Stimulated activated naive CD4-positive, alpha-beta T cell (primary cell): ENCODE measurements around the gene PARN.
"Not testable (repeated sequence)": the region's sequence is repeated elsewhere in the genome, so short reads cannot be mapped to it uniquely, and the experiment has no call there.

Experiments used
- DNase-seq, 6 experiments: peaks; one replicate each; lab custom pipeline; 2025; lab: John Stamatoyannopoulos, UW

The PARN gene

GRCh38 chr16:14629919-14630619 lies at the start of gene PARN:
Gene PARN (minus strand): TSS chr16:14630260. CDS start chr16:14630125, 135 bp downstream.
- DNase-seq: peak; percentile 93 to 98 (median 96)

- DNase-seq: no peak
Observed at GRCh38 chr16:14678748-14679497, 48.9 kb upstream of the PARN start.

- DNase-seq: no peak
Observed at GRCh38 chr16:14677627-14678026, 47.6 kb upstream of the PARN start.

GRCh38 chr16:14676633-14677032 lies 46.6 kb upstream of the PARN start:
- no peak for DNase-seq

DNA sequence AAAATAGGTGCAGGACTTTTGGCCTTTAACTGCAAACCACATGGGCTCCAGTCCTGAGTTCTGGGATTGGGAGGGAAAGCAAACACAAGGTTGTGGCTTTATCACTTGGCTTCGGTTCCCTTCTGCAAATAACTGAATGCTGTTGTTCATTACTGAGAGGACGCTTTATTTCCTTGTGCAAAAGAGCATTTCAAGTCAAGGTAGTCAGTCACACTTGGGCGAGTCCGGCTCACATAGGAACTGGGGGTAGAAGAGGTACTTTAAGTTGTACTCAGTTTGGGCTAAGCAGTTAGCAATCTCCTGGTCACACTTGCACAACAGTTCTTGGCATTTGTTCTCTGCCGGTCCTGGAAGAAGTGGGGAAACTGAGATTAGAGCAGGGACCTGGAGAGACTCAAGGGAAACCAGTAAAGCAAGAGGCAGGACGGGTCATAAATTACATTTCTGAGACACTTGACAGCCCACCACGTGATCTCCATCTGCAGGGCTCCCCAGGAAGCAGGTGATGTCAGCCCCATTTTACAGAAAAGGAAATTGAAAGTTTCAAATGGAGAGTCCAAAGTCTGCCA lies 42.4 kb upstream of the PARN start:
- DNase-seq: peak in 1 of 6 experiments; percentile 3

DNA sequence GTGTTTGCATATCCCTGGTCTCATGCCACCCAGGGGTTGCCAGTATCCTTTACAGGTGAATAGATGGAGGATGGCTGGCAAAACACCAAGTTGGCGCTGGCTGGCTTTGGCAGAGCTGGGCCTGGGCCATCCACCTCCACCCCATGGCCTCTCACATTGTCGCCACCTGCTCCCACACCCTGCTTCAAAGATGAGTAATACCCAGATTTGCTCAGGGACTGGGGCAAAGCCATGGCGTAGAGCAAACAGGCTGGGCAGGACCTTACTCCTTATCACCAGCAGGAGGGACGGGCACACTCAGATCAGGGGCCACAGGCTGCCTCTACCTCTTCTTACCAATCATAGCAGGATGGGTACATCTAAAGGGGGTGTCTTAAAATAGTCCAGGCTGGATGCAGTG lies 39.7 kb upstream of the PARN start:
- no peak for DNase-seq

- DNase-seq: no peak
Observed at GRCh38 chr16:14668556-14669223, 38.6 kb upstream of the PARN start.

GRCh38 chr16:14667347-14668266 lies 37.5 kb upstream of the PARN start:
- no peak for DNase-seq

DNA sequence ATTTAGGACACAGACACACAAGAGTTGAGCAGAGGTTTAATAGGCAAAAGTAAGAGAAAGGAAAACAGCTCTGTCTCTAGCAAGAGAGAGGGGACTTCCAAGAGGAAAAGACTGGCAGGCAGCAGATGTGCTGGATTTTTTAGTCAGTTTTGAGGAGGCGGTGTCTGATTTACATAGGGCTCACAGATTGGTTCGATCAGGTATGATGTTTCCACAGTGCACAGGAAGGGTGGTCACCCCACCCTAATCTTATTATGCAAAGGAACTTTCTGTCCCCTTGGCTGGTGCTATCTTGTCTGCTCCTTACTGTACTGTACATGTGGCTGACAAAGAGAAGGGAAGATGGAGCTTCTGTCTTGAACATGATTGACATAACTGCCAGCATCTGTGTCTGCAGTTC lies 28.0 kb upstream of the PARN start:
- no peak for DNase-seq

DNA sequence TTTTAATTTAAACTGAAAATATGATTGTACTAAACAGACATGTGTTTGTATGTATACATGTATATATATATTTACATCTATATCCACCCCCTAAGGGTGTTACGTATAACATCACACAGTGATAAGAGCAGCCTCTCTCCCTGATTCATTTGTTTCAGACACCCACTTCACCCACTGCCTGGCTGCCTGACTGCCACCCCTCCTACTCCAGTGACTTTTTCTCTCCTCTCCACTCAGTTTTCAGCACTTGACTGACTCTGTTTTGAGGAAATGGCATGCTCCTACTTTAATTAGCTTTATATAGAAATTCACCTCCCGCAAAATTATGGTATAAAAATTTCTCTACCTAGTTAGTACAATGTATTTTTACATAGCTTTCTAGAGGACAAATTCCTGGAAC lies 22.7 kb upstream of the PARN start:
- DNase-seq: no peak

DNA sequence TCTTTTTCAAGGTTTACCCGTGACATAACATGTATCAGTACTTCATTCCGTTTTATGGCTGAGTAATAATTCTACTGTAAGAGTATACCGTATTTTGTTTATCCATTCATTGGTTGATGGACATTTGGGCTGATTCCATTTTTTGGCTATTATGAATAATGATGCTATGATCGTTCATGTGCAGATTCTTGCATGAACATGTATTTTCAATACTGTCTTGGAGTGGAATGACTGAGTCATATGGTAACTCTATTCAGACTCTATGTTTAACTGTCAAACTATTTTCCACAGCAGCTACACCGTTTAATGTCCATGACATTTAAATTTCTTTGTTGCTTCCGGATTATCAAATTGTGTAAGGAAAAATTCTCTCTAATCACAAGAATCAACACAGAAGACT lies 20.6 kb upstream of the PARN start:
- DNase-seq: no peak

DNA sequence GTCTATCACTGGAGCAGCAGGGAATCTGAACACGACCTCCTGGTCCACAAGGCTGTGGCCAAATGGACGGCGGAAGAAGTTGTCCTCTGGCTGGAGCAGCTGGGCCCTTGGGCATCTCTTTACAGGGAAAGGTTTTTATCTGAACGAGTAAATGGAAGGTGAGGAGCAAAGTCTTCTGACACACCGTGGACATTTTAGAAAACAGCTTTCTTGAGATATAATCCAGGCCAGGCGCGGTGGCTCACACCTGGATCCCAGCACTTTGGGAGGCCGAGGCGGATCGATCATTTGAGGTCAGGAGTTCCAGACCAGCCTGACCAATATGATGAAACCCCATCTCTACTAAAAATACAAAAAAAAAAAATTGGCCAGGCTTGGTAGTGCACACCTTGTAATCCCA lies 19.8 kb upstream of the PARN start:
- no peak for DNase-seq

DNA sequence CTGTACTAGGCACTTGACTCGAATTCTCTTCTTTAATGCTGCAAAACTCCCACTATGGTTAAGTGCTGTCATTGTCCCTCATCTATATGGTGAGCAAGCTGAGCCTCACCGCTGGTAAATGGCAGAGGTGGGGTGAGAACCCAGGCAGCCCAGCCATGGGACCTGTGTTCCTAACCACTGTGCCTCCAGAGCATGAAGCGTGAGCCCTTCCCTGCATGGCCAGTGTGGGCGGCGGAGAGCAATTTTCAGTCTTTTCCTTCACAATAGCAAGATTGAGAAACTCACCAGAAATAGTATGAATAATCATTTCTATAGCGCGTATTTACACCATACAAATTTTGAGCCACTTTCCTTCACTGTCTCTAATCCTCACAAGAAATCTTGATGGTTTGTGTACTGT lies 11.9 kb upstream of the PARN start:
- DNase-seq: no peak

- no peak for DNase-seq
Observed at GRCh38 chr16:14641206-14641605, 11.1 kb upstream of the PARN start.

- no peak for DNase-seq
Observed at GRCh38 chr16:14640538-14640937, 10.5 kb upstream of the PARN start.

DNA sequence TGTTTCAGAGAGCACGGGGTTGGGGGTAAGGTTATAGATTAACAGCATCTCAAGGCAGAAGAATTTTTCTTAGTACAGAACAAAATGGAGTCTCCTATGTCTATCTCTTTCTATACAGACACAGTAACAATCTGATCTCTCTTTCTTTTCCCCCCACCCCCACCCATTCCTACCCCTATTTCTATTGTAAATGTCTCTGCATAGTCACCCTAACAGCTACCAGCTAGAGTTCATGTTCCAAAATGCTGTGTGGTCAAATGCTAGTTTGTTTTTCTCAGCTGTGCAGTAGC lies 6.8 kb upstream of the PARN start:
- not testable (repeated sequence) for DNase-seq

- DNase-seq: not testable (repeated sequence)
Observed at GRCh38 chr16:14636179-14636950, 6.3 kb upstream of the PARN start.

DNA sequence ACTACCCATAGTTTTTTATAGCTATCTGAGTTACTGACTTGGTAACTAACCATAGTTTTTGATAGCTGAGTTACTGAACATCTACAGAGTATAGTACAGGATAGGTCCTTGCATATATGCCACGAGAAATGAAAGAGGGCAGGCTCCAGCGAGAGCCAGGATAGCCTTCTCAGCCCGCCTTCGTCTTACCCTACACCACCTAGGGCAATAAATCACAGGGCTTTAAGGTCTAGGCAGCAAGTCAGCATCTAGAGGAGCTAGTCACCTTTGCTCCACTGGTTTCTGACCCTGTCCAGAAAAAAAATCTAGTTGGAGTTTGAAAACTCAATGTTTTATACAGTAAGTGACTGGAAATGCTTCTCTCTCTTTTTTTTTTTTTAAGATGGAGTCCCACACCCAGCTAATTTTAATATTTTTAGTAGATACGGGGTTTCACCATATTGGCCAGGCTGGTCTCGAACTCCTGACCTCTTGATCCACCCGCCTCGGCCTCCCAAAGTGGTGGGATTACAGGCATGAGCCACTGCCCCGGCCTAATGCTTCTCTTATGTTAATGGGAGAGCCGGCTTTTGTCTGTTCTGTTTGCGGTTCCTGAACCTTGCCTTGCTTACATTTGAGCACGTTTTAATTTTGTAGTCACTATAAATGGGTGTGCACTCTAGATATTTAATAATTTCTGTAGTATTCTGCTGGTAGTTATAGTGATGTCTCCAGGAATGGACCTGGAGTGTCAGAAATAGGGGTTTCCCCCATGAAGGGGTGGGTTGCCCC lies 5.5 kb upstream of the PARN start:
- DNase-seq: no peak

DNA sequence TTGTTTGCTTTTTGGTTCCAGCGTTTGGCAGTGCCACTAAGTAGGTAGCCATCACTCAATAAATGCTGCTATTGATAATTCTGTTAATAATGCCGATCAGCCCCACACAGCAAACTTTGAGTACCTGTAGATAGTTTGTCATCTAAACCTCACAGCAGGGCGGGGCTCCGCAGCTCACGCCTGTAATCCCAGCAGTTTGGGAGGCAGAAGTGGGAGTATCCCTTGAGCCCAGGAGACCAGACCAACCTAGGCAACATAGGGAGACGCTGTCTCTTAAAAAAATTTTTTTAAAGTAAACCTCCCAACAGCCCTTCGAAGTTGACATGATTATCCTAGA lies 4.3 kb upstream of the PARN start:
- no peak for DNase-seq
